Measurements from ENCODE around the gene ZNF565. TPM values are rescaled to one million over a fixed set of nuclear protein-coding genes. Genes with fewer than 3 reads are reported as not detected.

Gene ZNF565
- polyA plus RNA-seq, 1 of the 3 experiments (the other 2 are of a cell fraction) = 1.5 TPM

- no peak overlapping the region for H3K4me2 ChIP-seq
- H3K27me3 ChIP-seq (ENCODE audit: insufficient read depth) = no peaks in the 10 kb centered on the region
- H2AFZ ChIP-seq (ENCODE audit: low read depth) = no peak overlapping the region
- H3K79me2 ChIP-seq (ENCODE audit: insufficient read depth) = peaks cover 6% of the 10 kb centered on the region; the same call in 1 of the 2 replicates
- H4K20me1 ChIP-seq (ENCODE audit: insufficient read depth) = 0 out of 2 replicates have a peak, but pooled peaks cover 2% of the 10 kb centered on the region
- ChIA-PET POLR2A (no interaction called here), CTCF (interaction anchor here (1.1 kb wide), 1 partner anchor 18 kb away, joined by 5 read pairs; no protein-coding TSS in a partner anchor)
- H3K4me1 ChIP-seq (ENCODE audit: control insufficient read depth in 1 of 2, insufficient read depth in 2 of 2, low read depth in 1 of 2, low read length in 1 of 2) = no peaks in the 10 kb centered on the region
- no peak for DNase-seq
- peaks cover 17 to 31% of the 10 kb centered on the region in 2 experiments for H3K36me3 ChIP-seq (replicated peaks in 1 of 2; ENCODE audit: control insufficient read depth in 1 of 2, insufficient read depth in 2 of 2, low read length in 1 of 2)
- H3K9me2 ChIP-seq = no peaks in the 10 kb centered on the region
- no peak overlapping the region for H3K4me3 ChIP-seq (ENCODE audit: low read depth in 2 of 2, low read length in 1 of 2)
- H3K27ac ChIP-seq (ENCODE audit: low read depth in 2 of 2, low read length in 1 of 2) = no peak overlapping the region
- H3F3A ChIP-seq (replicated peaks; ENCODE audit: insufficient read depth) = peaks cover 10% of the 10 kb centered on the region
- TF ChIP-seq EZH2phosphoT487 (IDR thresholded peaks at IDR 0.05; ENCODE audit: borderline replicate concordance, low read depth) = no peak
- TF ChIP-seq GATA2 (CRISPR knock-in tag; IDR thresholded peaks at IDR 0.05) = no peak
- no peak for TF ChIP-seq JUND (IDR thresholded peaks at IDR 0.05)
- TF ChIP-seq GABPA (IDR thresholded peaks at IDR 0.05; ENCODE audit: low read depth) = no peak
- TF ChIP-seq FOXJ3 (CRISPR knock-in tag; IDR thresholded peaks at IDR 0.05) = no peak
- TF ChIP-seq FOSL2 (IDR thresholded peaks at IDR 0.05; ENCODE audit: borderline replicate concordance, low read depth) = no peak
- TF ChIP-seq TAF1 (IDR thresholded peaks at IDR 0.05; ENCODE audit: borderline replicate concordance, low read depth, low read length) = no peak
- no peak for TF ChIP-seq TEAD4 (IDR thresholded peaks at IDR 0.05; ENCODE audit: borderline replicate concordance, insufficient read depth)
- no peak for TF ChIP-seq RXRA (IDR thresholded peaks at IDR 0.05; ENCODE audit: borderline replicate concordance, low read depth)
- no peak for TF ChIP-seq SMC3 (IDR thresholded peaks at IDR 0.05; ENCODE audit: low read depth, low read length)
- TF ChIP-seq POLR2AphosphoS5 (IDR thresholded peaks at IDR 0.05; ENCODE audit: low read depth, low read length) = no peak
- no peak for TF ChIP-seq MXI1 (IDR thresholded peaks at IDR 0.05; ENCODE audit: low read depth, low read length)
- TF ChIP-seq USF1 (IDR thresholded peaks at IDR 0.05; ENCODE audit: borderline replicate concordance, low read depth) = no peak
- TF ChIP-seq SIN3A (IDR thresholded peaks at IDR 0.05; ENCODE audit: borderline replicate concordance, low read depth, low read length) = no peak
- no peak for TF ChIP-seq RFX5 (IDR thresholded peaks at IDR 0.05; ENCODE audit: low read length)
- TF ChIP-seq NFIC (IDR thresholded peaks at IDR 0.05; ENCODE audit: borderline replicate concordance) = no peak
- no peak for TF ChIP-seq MEF2A (IDR thresholded peaks at IDR 0.05; ENCODE audit: borderline replicate concordance, low read depth)
- H3K9ac ChIP-seq = no peak overlapping the region
- H3K9me3 ChIP-seq = no peaks in the 10 kb centered on the region
- WGBS (ENCODE audit: low lambda C conversion rate) = 95% methylated on average over 16 of the region's 16 CpGs
Observed at GRCh38 chr19:36152019-36152351, 62.5 kb downstream of the ZNF565 start.

GRCh38 chr19:36151144-36152018 lies 63.1 kb downstream of the ZNF565 start:
- Histone ChIP-seq H3K36me3 (replicated peaks in 1 of 2; ENCODE audit: control insufficient read depth in 1 of 2, insufficient read depth in 2 of 2, low read length in 1 of 2) (peaks cover 23 to 37% of the 10 kb centered on the region in 2 experiments), H3K4me2 (no peak overlapping the region), H3K4me1 (ENCODE audit: control insufficient read depth in 1 of 2, insufficient read depth in 2 of 2, low read depth in 1 of 2, low read length in 1 of 2) (no peaks in the 10 kb centered on the region), H2AFZ (ENCODE audit: low read depth) (no peak overlapping the region), H3K27ac (ENCODE audit: low read depth in 2 of 2, low read length in 1 of 2) (no peak overlapping the region), H3K9me2 (no peaks in the 10 kb centered on the region), H3K9ac (no peak overlapping the region), H4K20me1 (ENCODE audit: insufficient read depth) (peaks cover 7% of the 10 kb centered on the region; the same call in 1 of the 2 replicates), H3F3A (replicated peaks; ENCODE audit: insufficient read depth) (peaks cover 15% of the 10 kb centered on the region), H3K79me2 (ENCODE audit: insufficient read depth) (peaks cover 6% of the 10 kb centered on the region; the same call in 1 of the 2 replicates), H3K9me3 (no peaks in the 10 kb centered on the region), H3K27me3 (ENCODE audit: insufficient read depth) (no peaks in the 10 kb centered on the region), H3K4me3 (ENCODE audit: low read depth in 2 of 2, low read length in 1 of 2) (no peak overlapping the region)
- no peak for TF ChIP-seq EP300 (IDR thresholded peaks at IDR 0.05; ENCODE audit: borderline replicate concordance in 1 of 2, low read depth in 1 of 2, low read length in 1 of 2)
- ChIA-PET POLR2A (no interaction called here), CTCF (interaction anchor here (1.1 to 2.4 kb wide), 2 partner anchors 19 to 24 kb away, joined by 5 to 9 read pairs; no protein-coding TSS in a partner anchor)
- WGBS (ENCODE audit: low lambda C conversion rate) = 96% methylated on average over 43 of the region's 47 CpGs
- no peak for DNase-seq
